ENCODE data around the gene PRUNE2. TPM values are rescaled to one million over a fixed set of nuclear protein-coding genes. Genes with fewer than 3 reads are reported as not detected.

The PRUNE2 gene
- total RNA-seq, 1 donor from 2014 or later: 8.7 TPM

DNA sequence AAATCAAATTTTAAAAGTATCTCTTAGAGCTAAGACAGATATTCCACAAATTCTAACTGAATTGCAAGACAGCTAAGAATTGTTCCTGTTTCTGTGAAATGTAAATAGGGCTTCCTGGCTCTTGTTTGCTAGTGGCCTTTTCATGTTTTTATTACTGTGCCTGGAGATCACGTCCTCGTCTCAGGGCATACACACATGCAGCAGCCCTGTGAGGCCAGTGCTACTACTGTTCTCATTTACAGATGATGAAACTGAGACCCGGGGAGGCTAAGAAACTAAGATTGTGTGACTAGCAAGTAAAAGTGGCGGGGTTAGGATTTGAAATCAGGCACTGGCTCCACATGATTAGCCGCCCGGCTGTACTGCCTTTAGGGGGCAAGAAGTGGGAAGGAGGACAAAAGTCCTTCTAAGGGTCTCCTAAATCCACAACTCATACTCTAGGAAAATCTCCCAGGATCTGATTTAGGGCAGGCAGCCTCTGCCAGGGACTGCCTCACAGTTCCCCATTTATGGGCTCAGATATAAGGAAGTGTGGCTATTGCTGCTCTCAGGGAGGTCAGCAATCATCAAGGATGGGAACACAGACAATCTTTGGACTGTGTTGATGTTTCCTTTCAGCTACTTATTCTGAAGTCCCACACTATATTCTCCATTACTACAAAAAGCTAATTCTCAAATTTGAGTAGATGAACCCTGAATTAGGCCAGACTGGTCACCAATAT, 7.9 kb downstream of the PRUNE2 start:
- H3K79me2 ChIP-seq (ENCODE audit: insufficient read depth, low read length): no peaks in the 10 kb centered on the region
- peaks cover 4% of the 10 kb centered on the region for H3K36me3 Mint-ChIP-seq (ENCODE audit: low read depth, unreplicated experiment)
- no peak overlapping the region for H3K9ac ChIP-seq (ENCODE audit: low read length)
- H3K4me1 Mint-ChIP-seq (ENCODE audit: low read depth, unreplicated experiment): peaks cover 6% of the 10 kb centered on the region
- H3K4me3 Mint-ChIP-seq (ENCODE audit: unreplicated experiment): no peak overlapping the region
- peaks cover 76% of the 10 kb centered on the region for H3K27me3 Mint-ChIP-seq (ENCODE audit: low read depth, unreplicated experiment)
- no peak for DNase-seq (ENCODE audit: low read depth)
- no peak for FAIRE-seq
- H3K27ac Mint-ChIP-seq (ENCODE audit: unreplicated experiment): no peak overlapping the region
- H3K9me3 Mint-ChIP-seq (ENCODE audit: unreplicated experiment): no peaks in the 10 kb centered on the region
- no peaks in the 10 kb centered on the region for H3K36me3 ChIP-seq (ENCODE audit: insufficient read depth, low read length)
- H3K9me3 ChIP-seq (ENCODE audit: insufficient read depth, low read depth, low read length): no peaks in the 10 kb centered on the region
- no peaks in the 10 kb centered on the region for H3K4me1 ChIP-seq (ENCODE audit: insufficient read depth, low read length)
- no peak overlapping the region for H3K4me3 ChIP-seq (ENCODE audit: insufficient read depth, low read depth, low read length)
- no peaks in the 10 kb centered on the region for H3K27me3 ChIP-seq (ENCODE audit: insufficient read depth, low read length)
- H2AFZ ChIP-seq (ENCODE audit: low read depth, low read length): no peak overlapping the region
- H3K27ac ChIP-seq (ENCODE audit: low read depth, low read length): no peak overlapping the region
- H4K20me1 ChIP-seq (ENCODE audit: insufficient read depth, low read length): no peaks in the 10 kb centered on the region
- TF ChIP-seq EZH2 (IDR thresholded peaks at IDR 0.05; ENCODE audit: insufficient read depth, low read length): no peak
- TF ChIP-seq, protein P1, sequence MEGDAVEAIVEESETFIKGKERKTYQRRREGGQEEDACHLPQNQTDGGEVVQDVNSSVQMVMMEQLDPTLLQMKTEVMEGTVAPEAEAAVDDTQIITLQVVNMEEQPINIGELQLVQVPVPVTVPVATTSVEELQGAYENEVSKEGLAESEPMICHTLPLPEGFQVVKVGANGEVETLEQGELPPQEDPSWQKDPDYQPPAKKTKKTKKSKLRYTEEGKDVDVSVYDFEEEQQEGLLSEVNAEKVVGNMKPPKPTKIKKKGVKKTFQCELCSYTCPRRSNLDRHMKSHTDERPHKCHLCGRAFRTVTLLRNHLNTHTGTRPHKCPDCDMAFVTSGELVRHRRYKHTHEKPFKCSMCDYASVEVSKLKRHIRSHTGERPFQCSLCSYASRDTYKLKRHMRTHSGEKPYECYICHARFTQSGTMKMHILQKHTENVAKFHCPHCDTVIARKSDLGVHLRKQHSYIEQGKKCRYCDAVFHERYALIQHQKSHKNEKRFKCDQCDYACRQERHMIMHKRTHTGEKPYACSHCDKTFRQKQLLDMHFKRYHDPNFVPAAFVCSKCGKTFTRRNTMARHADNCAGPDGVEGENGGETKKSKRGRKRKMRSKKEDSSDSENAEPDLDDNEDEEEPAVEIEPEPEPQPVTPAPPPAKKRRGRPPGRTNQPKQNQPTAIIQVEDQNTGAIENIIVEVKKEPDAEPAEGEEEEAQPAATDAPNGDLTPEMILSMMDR (IDR thresholded peaks at IDR 0.05; ENCODE audit: insufficient read depth, low read depth, low read length): no peak
- no peak overlapping the region for H3K4me2 ChIP-seq (ENCODE audit: low read length)

DNA sequence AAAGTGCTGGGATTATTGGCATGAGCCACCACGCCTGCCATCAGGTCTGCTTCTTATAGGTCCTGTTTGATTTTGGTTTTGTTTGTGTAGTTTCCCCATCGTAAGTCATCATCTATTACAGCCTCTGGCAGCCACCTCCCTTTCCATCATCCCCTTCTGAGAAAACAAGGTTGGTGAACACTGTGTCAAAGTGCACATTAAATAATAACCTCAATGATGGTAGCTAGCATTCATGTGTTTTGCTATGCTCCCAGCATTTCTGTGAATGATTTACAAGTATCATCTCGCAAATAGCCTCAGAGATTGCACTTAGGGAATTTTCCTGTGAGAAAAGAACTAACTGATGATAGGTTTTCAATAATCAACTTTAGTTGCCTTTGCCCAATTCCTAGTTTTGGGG, 9.9 kb downstream of the PRUNE2 start:
- Histone ChIP-seq H3K4me3 (ENCODE audit: insufficient read depth, low read depth, low read length) (no peak overlapping the region), H3K4me2 (ENCODE audit: low read length) (no peak overlapping the region), H3K27me3 (ENCODE audit: insufficient read depth, low read length) (no peaks in the 10 kb centered on the region), H2AFZ (ENCODE audit: low read depth, low read length) (no peak overlapping the region), H3K79me2 (ENCODE audit: insufficient read depth, low read length) (no peaks in the 10 kb centered on the region), H4K20me1 (ENCODE audit: insufficient read depth, low read length) (no peaks in the 10 kb centered on the region), H3K36me3 (ENCODE audit: insufficient read depth, low read length) (no peaks in the 10 kb centered on the region), H3K9ac (ENCODE audit: low read length) (no peak overlapping the region), H3K27ac (ENCODE audit: low read depth, low read length) (no peak overlapping the region), H3K9me3 (ENCODE audit: insufficient read depth, low read depth, low read length) (no peaks in the 10 kb centered on the region), H3K4me1 (ENCODE audit: insufficient read depth, low read length) (no peaks in the 10 kb centered on the region)
- FAIRE-seq (no peak), DNase-seq (ENCODE audit: low read depth) (no peak)
- no peaks in the 10 kb centered on the region for H3K4me1 Mint-ChIP-seq (ENCODE audit: low read depth, unreplicated experiment)
- H3K9me3 Mint-ChIP-seq (ENCODE audit: unreplicated experiment): no peaks in the 10 kb centered on the region
- H3K36me3 Mint-ChIP-seq (ENCODE audit: low read depth, unreplicated experiment): no peaks in the 10 kb centered on the region
- H3K4me3 Mint-ChIP-seq (ENCODE audit: unreplicated experiment): no peak overlapping the region
- TF ChIP-seq, protein P1 (IDR thresholded peaks at IDR 0.05; ENCODE audit: insufficient read depth, low read depth, low read length): no peak
- TF ChIP-seq EZH2 (IDR thresholded peaks at IDR 0.05; ENCODE audit: insufficient read depth, low read length): no peak
- H3K27ac Mint-ChIP-seq (ENCODE audit: unreplicated experiment): no peak overlapping the region
- peaks cover 66% of the 10 kb centered on the region for H3K27me3 Mint-ChIP-seq (ENCODE audit: low read depth, unreplicated experiment)

DNA sequence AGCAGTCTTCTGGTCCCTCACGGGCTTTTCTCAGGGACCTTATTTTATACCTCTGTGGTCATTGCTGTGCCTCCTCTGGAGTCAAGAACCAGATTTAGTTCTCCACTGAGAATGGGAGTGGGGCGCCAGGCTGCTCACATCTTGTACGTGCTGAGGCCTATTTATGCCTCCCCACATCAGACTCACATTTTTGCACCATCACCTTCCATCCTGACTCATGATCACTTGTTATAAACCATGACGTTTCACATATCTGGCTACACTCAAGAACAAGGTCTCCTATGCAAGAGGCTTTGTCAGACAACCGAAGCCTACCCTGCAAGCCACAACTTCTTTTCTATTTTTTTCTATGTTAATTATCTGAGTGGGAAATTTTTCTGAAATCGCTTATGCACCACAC, 10.7 kb downstream of the PRUNE2 start:
- no peaks in the 10 kb centered on the region for H3K9me3 ChIP-seq (ENCODE audit: insufficient read depth, low read depth, low read length)
- no peaks in the 10 kb centered on the region for H3K4me1 ChIP-seq (ENCODE audit: insufficient read depth, low read length)
- peaks cover 1% of the 10 kb centered on the region for H3K9me3 Mint-ChIP-seq (ENCODE audit: unreplicated experiment)
- no peak overlapping the region for H2AFZ ChIP-seq (ENCODE audit: low read depth, low read length)
- H4K20me1 ChIP-seq (ENCODE audit: insufficient read depth, low read length): no peaks in the 10 kb centered on the region
- H3K4me3 ChIP-seq (ENCODE audit: insufficient read depth, low read depth, low read length): no peak overlapping the region
- H3K4me1 Mint-ChIP-seq (ENCODE audit: low read depth, unreplicated experiment): no peaks in the 10 kb centered on the region
- H3K27me3 ChIP-seq (ENCODE audit: insufficient read depth, low read length): no peaks in the 10 kb centered on the region
- no peaks in the 10 kb centered on the region for H3K36me3 ChIP-seq (ENCODE audit: insufficient read depth, low read length)
- no peak for DNase-seq (ENCODE audit: low read depth)
- no peaks in the 10 kb centered on the region for H3K36me3 Mint-ChIP-seq (ENCODE audit: low read depth, unreplicated experiment)
- H3K27ac Mint-ChIP-seq (ENCODE audit: unreplicated experiment): no peak overlapping the region
- no peak overlapping the region for H3K4me3 Mint-ChIP-seq (ENCODE audit: unreplicated experiment)
- no peak for FAIRE-seq
- H3K27ac ChIP-seq (ENCODE audit: low read depth, low read length): no peak overlapping the region
- peaks cover 66% of the 10 kb centered on the region for H3K27me3 Mint-ChIP-seq (ENCODE audit: low read depth, unreplicated experiment)
- H3K9ac ChIP-seq (ENCODE audit: low read length): no peak overlapping the region
- no peaks in the 10 kb centered on the region for H3K79me2 ChIP-seq (ENCODE audit: insufficient read depth, low read length)
- no peak overlapping the region for H3K4me2 ChIP-seq (ENCODE audit: low read length)
- TF ChIP-seq, protein P1 (IDR thresholded peaks at IDR 0.05; ENCODE audit: insufficient read depth, low read depth, low read length): no peak
- TF ChIP-seq EZH2 (IDR thresholded peaks at IDR 0.05; ENCODE audit: insufficient read depth, low read length): no peak
